Activated CD4-positive, alpha-beta T cell treated with anti-CD3 and anti-CD28 coated beads, Interleukin-2, Interleukin-6, amounts not matched to agents 100 ng/mL and 50 ng/mL, durations not matched to agents 16 hours and 8 hours (primary cell): ENCODE results near the gene CHEK1.

Source experiments
- DNase-seq: peaks from one replicate; pipeline ENCODE4 v3.0.0-alpha.2; 2020

CHEK1 gene

DNA sequence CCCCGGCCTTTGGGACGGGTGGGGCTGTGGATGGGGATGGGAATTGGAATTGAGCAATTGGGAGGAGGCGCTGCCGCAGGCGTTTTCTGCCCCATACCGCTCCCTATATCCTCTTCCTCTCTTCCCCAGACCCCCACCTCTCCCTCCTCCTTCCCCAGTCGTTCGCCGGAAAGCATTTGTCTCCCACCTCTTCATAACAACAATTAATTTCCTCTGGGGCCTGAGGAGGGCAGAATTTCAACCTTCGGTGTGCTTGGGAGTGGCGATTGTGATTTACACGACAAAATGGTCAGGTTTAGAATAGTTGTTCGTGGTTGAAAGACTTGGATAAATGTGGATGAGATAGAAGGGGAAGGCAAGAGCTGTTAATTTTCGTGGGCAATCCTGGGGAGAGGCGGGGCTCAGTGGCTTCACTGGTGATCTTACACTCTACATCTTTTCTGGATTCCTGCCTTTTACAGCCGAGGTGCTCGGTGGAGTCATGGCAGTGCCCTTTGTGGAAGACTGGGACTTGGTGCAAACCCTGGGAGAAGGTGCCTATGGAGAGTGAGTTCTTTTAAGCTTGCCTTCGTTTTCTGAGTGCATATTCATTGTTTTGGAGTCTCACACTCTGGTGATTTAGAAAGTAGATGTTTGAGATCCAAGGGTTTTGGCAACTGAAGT, 1.5 kb downstream of the CHEK1 start:
- DNase-seq, result peak; percentile 49

DNA sequence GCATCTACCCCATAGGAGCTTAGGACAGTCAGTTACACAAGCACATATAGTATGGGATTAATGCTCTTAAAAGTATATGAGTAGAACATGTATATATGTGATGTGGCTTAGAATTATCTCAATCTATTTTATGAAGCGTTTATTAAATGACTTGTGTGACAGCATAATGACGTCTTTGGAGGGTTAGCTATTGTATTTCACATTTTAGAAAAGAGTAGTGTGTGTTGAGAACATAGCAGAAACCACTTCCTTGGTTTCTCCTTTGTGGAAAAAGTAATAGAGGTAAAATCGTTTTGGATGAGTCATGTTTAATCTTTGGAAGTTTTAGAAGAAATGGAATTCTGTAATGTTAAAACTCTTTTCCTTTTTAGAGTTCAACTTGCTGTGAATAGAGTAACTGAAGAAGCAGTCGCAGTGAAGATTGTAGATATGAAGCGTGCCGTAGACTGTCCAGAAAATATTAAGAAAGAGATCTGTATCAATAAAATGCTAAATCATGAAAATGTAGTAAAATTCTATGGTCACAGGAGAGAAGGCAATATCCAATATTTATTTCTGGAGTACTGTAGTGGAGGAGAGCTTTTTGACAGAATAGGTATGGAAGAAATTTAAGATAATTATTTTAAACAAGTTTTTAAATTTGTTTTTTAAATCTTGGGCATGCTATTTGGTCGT, 2.4 kb downstream of the CHEK1 start:
- no peak for DNase-seq

DNA sequence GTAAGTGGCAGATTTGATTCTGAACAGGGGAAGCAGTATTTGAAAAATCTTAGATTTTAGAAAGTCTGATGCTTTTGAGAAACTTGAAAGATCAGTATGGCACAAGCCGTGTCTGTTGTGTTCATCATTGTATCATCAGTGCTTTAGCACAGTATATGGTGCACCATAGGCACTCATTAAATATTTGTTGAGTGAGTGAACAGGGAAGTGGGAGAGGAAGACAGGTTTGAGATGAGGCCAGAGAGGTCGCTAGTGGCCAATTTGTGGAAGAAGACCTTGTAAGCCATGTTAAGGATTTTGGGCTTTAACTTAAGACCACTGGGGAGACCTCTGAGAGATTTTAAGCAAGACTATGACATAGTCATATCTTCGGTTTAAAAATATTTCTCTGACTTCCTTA, 12.9 kb downstream of the CHEK1 start:
- no peak for DNase-seq

DNA sequence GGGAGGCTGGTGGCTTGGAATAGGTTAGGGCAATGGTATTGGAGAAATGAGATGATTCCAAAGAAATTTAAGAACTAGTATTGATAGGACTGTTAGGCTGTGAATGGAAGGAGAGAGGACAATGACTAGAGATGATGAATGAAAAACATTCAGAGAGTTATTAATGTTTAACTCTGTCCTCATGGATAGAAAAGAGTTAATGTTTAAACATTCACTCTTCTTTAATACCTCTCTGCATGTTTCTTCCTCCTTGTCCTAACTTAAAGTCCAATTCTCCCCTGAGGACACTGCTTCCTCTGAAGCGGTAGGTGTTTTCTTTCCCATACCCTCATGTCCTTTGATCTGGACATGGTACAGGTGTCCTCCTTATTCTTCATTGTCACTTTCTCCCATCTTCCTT, 13.4 kb downstream of the CHEK1 start:
- no peak for DNase-seq

DNA sequence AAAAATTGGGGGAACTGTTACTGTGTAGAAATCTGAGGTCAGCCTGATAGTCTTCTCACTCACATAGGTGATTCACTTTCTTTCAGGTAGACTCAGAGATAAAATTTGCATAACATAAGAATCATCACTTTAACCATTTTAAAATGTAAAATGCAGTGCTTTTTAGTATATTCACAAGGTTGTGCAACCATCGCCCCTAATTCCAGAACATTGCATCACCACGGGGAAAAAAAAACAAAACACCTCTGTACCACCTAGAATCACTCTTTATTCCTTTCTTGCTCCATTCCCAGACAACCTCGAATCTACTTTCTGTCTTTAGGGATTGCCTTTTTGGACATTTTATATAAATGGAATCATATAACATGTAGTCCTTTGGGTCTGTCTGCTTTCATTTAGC, 20.9 kb downstream of the CHEK1 start:
- DNase-seq, result no peak

DNA sequence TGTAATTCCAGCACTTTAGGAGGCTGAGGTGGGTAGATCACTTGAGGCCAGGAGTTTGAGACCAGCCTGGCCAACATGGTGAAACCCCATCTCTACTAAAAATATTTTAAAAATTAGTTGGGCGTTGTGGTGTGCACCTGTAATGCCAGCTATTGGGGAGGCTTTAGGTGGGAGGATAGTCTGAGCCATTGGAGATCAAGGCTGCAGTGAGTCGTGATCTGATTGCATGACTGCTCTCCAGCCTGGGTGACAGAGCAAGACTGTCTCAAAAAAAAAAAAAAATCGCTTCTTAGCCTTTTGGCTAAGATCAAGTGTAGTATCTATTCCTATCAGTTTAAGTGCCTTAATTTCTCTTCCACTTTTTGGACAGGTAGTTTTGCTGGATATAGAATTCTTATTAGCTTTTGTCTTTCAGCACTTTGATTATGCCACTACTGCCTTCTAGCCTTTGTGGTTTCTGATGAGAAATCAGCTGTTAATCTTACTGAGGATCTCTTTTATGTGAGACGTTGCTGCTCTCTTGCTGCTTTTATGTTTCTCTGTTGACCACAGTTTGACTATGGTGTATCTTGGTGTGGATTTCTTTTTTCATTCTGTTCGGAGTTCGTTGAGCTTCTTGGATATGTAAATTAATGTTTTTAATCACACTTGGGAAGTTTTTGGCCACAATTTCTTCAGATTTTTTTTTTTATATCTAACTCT, 24.7 kb downstream of the CHEK1 start:
- DNase-seq, result peak; percentile 10

DNA sequence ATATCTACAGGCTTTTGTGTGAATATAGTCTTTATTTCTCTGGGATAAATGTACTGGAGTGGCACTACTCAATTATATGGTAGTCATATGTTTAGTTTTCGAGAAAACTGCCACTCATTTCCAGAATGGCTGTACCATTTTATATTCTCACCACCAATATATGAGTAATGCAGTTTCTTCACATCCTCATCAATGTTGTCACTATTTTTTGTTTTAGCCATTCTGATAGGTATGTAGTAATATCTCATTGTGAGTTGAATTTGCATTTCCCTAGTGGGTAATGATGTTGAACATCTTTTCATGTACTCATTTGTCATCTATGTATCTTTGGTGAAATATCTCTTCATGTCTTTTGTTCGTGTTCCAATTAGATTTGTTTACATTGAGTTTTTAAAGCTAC, 37.7 kb downstream of the CHEK1 start:
- DNase-seq, result peak; percentile 34

DNA sequence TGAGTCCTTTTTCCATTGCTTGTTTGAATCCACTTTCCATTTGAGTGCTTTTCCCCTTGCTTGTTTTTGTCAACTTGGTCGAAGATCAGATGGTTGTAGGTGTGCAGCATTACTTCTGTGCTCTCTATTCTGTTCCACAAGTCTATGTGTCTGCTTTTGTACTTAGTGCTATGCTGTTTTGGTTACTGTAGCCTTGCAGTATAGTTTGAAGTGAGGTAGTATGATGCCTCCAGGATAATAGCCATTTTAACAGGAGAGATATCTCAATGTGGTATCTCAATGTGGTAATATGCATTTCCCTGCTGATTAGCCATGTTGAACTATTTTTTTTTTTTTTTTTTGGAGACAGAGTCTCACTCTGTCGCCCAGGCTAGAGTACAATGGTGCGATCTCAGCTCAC, 38.9 kb downstream of the CHEK1 start:
- peak; percentile 16 for DNase-seq

DNA sequence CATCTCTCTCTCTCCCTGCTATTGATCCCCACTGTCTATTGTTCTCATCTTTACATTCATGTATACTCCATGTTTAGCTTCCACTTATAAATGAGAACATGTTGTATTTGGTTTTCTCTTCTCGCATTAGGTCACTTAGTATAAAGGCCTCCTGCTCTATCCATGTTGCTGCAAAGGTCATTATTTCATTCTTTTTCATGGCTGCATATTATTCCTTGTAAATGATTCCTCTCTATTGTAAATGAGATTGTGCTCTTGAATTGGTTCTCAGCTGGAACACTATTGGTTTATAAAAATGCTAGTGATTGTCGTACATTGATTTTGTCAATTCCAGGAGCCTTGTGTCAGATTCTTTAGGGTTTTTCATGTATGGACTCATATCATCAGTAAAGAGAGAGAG, 42.2 kb downstream of the CHEK1 start:
- no peak for DNase-seq

DNA sequence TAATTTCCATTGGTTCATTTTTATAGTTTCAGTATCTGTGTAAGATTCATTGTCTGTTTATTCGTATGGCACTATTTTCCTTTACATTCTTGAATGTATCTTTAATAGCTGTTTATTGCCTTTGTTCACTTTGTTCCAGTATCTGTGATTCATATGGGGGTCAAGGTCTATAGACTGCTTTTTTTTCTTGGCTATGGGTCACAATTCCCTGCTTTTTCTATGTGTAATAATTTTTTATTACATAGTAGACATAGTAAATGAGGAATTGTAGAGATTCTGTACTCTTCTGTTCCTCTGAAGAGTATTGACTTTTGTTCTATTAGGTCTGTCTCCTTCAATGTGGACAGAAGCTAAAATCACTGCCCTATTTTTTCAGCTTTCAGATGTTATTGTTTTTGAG, 45.2 kb downstream of the CHEK1 start:
- DNase-seq, result no peak

DNA sequence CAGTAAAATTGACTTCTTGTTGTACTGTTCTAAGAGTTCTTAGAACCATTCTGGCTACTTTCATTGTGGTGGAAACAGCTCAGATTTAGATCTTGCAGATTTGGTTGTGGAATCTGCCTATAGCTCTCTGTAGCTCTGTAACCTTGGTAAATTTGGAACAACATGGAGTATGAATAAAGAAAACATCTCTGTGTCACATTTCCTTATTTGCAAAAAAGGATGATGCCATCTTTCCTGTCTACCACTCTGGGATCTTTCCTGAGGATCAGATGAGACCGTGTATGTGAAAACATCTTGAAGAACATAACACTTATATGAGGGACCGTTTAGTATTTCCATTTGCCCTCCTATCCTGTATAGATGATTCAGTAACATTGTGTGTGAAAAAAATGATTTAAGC, 46.6 kb downstream of the CHEK1 start:
- no peak for DNase-seq

DNA sequence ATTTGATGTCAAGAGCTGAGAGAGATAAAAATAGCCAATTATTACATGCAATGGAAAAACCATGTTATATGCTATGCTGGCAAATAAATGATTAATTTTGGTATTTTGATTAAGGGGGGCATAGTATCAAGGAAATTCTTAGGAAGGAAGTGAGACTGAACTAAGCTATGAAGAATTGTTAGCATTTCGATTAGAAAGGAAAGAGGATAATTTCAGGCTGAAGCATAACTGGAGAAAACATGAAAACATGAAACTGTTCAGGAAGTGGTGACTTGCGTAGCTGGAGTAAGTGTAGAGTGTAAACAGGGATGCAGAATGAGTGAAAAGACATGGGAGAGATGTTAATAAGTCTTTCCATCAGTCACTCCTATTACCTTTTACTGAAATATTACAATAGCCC, 49.2 kb downstream of the CHEK1 start:
- no peak for DNase-seq

DNA sequence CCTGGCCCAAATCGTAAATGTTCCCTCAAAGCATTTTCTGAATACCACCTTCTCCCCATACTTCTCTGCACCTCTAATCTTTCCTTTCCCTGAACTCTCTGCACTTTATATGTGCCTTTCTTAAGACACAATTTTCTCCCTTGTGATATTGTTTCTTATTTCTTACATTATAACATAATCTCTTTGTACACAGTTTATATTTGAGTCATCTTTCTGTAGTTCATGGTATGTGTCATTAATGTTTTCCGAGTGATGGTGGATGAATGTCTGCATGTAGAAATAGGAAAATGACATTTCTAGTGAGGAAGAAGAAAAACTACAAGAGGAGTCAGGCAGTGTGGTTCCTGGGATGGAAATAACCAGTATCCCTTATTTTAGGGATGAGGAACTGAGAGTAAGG, 50.2 kb downstream of the CHEK1 start:
- no peak for DNase-seq

DNA sequence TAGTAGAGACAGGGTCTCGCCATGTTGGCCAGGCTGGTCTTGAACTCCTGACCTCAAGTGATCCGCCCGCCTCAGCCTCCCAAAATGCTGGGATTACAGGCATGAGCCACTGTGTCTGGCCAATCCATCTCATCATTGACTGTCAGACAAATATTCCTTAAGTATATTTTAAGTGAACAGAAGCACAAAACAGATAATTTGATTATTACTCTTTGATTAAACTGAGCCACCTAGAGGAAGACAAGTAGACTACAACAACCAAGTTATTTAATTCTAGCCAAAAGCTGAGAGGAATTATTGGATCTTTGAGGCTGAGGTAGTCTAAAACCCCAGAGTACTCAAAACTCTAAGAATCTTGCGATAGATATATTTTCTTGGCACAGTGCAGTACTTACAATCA, 54.4 kb downstream of the CHEK1 start:
- DNase-seq, result no peak

DNA sequence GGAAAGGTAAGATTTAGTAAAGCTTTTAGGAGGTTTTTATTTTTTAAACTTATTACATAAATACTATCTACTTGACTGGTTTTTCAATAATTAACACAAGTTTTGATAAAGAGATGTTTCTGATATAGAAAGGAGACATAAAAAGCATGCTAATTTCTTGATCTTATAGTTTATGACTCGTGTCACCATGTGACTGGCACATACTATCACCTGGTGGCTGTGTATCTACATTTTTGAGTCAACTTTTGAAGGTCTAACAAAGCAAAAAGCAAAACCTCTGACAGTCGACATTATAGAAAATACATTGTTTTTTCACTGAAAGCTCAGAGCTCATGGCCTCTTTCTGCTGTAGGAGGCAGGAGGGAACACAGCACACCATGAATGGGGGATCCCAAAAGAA, 54.9 kb downstream of the CHEK1 start:
- DNase-seq, result no peak

DNA sequence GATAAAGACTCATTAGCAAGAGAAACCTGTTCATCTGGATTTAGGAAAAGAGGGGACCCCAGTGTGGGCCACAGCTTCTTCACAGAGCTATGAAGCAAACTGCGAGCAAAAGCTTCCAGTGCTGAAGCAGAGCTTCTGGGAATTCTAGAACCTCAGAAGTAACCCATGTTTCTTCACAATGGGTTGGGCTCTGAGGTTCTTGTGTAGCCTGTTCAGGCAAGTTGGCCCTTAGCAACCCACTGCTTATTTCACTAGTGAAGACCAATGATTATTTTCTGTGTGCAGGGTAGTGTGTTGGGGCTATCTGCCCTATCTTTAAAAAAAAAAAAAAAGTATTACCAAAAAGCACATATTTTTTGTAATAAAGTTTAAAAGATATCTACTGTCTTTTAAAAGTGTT, 55.8 kb downstream of the CHEK1 start, which contains the start of gene ACRV1:
Gene ACRV1 (minus strand): TSS at position 101 of the 400 bp plus-strand sequence. CDS start 67 bp downstream, at position 34.
- DNase-seq, result no peak

DNA sequence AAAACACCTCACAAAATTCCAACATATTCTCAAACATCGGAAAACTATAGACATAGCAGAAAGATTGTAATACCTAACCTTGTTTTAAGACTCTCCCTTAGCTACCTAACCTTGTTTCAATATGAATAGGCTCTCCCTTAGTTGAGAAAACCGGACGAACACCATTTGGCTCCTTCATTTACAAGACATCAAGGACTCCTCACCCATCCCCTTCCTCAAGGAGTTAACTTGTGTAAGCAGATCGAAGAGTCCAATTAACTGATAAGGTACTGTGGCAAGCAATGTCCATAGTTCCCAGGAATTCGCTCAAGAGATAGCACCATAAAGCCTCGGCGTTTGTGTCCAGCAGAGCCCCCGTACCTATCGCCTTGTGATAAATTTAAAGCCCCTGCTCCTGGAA, 60.3 kb downstream of the CHEK1 start:
- no peak for DNase-seq

DNA sequence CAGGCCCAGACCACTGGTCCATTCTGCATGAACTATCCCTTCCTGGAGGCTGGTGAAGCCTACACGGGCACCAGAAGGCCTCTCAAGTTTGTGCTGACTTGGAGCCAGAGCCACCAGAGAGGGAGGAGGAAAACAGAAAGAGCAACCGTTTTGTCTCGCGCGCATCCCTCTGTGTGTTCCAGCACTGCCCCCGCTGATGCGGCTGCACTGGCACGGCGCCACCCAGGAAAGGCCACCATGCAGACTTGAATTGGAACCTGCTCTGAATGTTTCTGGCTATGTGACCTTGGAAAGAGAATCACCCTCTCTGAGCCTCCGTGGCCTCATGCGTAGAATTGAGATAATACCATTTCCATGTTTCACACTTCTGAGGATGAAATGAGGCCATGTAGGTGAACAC, 63.1 kb downstream of the CHEK1 start:
- no peak for DNase-seq

DNA sequence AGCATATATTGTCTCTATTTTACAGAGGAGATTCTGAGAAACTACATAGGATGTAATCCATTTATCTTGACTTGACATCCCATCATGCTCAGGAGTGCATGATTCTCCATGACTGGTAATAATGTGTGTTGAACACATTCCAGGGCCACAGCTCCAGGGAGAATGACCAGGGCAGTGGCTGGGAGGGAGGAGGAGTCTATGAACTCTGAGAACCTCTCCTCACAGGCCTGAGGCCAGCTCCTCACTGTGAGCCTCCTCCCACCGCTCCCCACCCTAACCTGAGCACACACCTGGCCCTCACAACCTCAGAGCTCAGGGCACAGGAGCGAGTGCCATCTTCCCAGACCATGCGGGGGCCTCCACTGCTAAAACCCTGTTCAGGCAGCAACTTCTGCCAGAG, 63.7 kb downstream of the CHEK1 start:
- DNase-seq, result no peak

DNA sequence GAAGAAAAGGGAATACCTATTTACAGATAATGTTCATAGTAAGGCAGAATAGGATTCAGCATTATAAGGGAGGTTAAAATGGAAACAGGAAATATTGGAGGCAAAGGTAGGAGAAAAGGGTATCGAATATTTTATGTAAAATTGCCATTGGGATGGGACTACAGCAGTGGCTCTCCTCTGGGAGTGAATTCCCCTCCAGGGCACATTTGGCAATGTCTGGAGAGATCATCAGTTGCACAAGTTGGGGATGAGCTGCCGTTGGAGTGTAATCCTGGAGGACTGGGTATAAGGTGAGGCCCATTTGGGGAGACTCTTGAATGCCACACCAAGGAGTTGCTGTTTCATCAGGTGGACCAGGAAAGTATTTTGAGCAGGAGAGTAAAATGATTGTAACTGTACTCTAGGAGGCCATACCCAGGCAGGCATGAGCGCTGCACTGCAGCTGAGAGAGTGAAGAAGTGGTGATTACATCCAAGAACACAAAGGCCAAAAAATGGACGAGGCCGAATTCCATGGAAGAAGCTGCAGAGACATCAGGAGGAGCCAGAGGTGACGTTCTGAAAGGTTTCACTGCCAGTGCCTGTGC, 64.4 kb downstream of the CHEK1 start:
- no peak for DNase-seq

DNA sequence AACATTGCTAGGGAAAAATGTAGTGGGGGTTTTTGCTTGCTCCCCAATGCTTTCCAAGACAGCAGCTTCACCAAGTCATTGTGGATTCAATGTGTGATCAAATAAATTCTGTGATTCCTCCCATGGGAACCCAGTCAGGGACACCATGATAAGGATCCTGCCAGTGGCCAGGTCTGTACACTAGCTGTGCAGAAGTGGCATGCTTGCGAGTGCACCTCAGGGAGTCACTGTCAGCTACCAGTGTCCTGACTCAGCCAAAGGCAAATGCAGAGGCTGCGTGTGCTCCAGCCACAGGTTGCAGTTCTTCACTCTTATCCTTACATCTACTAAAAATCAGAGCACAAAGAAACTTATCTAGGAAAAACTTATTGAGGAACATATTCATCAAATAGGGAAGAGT, 65.0 kb downstream of the CHEK1 start:
- no peak for DNase-seq

DNA sequence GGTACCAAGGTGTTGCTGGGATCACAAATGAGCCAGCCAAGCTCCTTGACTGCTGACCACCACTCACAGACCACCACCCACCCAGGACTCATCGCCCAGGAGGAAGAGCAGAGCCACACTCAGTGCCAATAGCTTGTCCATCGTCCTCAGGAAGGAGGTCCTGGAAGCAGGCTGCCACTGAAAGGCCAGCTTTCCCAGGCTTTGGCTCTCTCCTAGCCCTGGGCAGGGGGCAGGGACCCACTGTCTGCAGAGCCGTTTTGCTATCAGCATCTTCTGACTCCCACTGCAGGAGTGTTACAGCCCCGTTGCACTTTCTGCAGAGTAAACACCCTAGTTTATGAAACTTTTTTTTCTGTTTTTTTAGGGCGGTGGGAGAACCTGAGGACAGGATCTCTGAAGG, 67.9 kb downstream of the CHEK1 start:
- no peak for DNase-seq

DNA sequence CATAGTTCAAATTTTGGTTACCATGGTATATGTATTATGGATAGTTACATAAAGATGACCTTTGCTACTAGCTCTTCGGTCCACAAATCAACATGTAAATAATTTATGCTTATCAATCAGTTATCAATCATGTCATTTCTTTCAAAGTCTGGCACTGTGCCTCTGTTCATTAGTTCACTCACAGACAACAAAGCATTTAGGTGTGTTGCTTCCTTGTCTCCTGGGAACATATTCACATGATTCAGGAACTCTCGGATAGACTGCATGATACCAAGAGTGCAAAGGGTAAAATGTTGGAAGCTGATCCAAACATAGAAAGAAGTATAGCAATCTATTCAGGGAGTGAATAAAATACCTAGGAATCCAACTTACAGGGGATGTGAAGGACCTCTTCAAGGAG, 70.0 kb downstream of the CHEK1 start:
- no peak for DNase-seq

DNA sequence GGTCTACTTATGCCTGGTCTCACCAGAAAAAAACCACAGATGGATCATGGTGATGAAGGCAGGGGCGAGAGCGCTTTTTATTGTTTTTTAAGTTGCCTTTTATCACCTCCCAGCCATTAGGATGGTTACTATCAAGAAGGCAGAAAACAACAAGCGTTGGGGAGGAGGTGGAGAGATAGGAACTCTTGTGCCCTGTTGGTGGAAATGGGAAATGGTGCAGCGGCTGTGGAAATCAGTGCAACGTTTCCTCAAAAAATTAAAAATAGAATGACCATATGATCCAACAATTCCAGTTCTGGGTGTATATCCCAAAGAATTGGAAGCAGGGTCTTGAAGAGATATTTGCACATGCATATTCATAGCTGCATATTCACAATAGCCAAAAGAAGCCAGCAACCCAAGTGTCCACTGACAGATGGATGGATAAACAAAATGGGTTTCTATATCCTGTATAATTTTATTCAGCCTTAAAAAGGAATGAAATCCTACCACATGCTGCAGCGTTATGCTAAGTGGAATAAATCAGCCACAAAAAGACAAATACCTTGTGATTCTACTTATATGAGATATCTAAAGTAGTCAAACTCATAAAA, 76.2 kb downstream of the CHEK1 start:
- DNase-seq, result no peak
